HCT116 (cell line): ENCODE measurements around the gene ZFAND5. TPM values are rescaled to one million over a fixed set of nuclear protein-coding genes. Genes with fewer than 3 reads are reported as not detected.

ENCODE experiments used
- ATAC-seq: fragments of 200-7000 bp; cut with Tn5 transposase; 2 replicates; pipeline ENCODE4 v1.9.1; 2020; ENCODE audit warnings: mild to moderate bottlenecking, moderate library complexity
- BruUV-seq: library from RNA; stranded (reverse); fragments of 400-500 nt; replicated peaks from 2 replicates; lab custom pipeline; 2021; lab: Mats Ljungman, UMichigan
- CTCF ChIA-PET: fragments of 300-600 bp; sonication (Branson Sonifier 250); formaldehyde crosslinking; loops from one replicate; lab custom pipeline; 2021; ENCODE audit warnings: antibody characterized with exemption; lab: Charles Lee
- POLR2A ChIA-PET: fragments of 300-600, 350-600 bp; sonication (Branson Sonifier 250); formaldehyde crosslinking; loops from one replicate; lab custom pipeline; 2021; ENCODE audit warnings: antibody characterized with exemption; lab: Charles Lee
- RAD21 ChIA-PET, 2 experiments: fragments of 300-600 bp; sonication (Branson Sonifier 250); formaldehyde crosslinking; loops; one replicate each; lab custom pipeline; 2023; ENCODE audit warnings: low total read pairs in 2 of 2; ENCODE audit not compliant: uncharacterized antibody in 2 of 2, unreplicated experiment in 2 of 2, low non-redundant PET in 1 of 2; lab: Charles Lee
- DNase-seq: peaks from one replicate; pipeline ENCODE4 v3.0.0-alpha.2; 2010; ENCODE audit warnings: low read depth, low spot score
- H2AFZ ChIP-seq: fragments of 200-600 bp; shearing (Covaris generic), sonication (generic); 2 replicates; pipeline ENCODE4 v1.6.1; 2017; ENCODE audit warnings: low read depth, mixed run types, mixed read lengths, antibody characterized with exemption, low read length; ENCODE audit not compliant: poor library complexity, severe bottlenecking
- H3K27ac ChIP-seq: 2 replicates; pipeline ENCODE4 v1.5.1; 2012; ENCODE audit warnings: low read depth, low read length
- H3K27me3 ChIP-seq: fragments of 200-600 bp; sonication (generic); 2 replicates; pipeline ENCODE4 v1.6.1; 2016; ENCODE audit warnings: mixed run types, low read length, mixed read lengths; ENCODE audit not compliant: insufficient read depth
- H3K36me3 ChIP-seq, 2 experiments: fragments of 200-500 bp in 1 of 2; fragments of 200-600 bp in 1 of 2; sonication (Bioruptor generic) in 1 of 2; sonication (generic) in 1 of 2; 2 replicates each; pipeline versions ENCODE4 v1.5.1 to v1.6.1; 2014 to 2016; ENCODE audit warnings: low read length in 2 of 2, inconsistent platforms in 1 of 2, mixed read lengths in 1 of 2, mixed run types in 1 of 2; ENCODE audit not compliant: insufficient read depth in 2 of 2, control insufficient read depth in 1 of 2
- H3K4me1 ChIP-seq, 2 experiments: fragments of 200-600 bp in 1 of 2; sonication (generic) in 1 of 2; 2 replicates each; pipeline versions ENCODE4 v1.5.1 to v1.6.1; 2012 to 2017; ENCODE audit warnings: low read length in 2 of 2, inconsistent platforms in 1 of 2, mild to moderate bottlenecking in 1 of 2, mixed read lengths in 1 of 2, mixed run types in 1 of 2, moderate library complexity in 1 of 2; ENCODE audit not compliant: insufficient read depth in 2 of 2, control insufficient read depth in 1 of 2
- H3K4me2 ChIP-seq: fragments of 200-600 bp; sonication (generic); 2 replicates; pipeline ENCODE4 v1.6.1; 2017; ENCODE audit warnings: mixed run types, low read length, mixed read lengths
- H3K4me3 ChIP-seq, 2 experiments: fragments of 200-600 bp in 1 of 2; sonication (generic) in 1 of 2; replicated peaks in 1 of 2; 2 replicates each; pipeline ENCODE4 v1.5.1; 2011 to 2016; ENCODE audit warnings: low read length in 2 of 2, control low read depth in 1 of 2, low read depth in 1 of 2, mild to moderate bottlenecking in 1 of 2, mixed read lengths in 1 of 2, mixed run types in 1 of 2
- H3K79me2 ChIP-seq: fragments of 200-600 bp; sonication (generic); 2 replicates; pipeline ENCODE4 v1.6.1; 2017; ENCODE audit warnings: mild to moderate bottlenecking, mixed run types, low read length, moderate library complexity, mixed read lengths; ENCODE audit not compliant: insufficient read depth
- H3K9ac ChIP-seq: fragments of 200-600 bp; sonication (generic); 2 replicates; pipeline ENCODE4 v1.6.1; 2016; ENCODE audit warnings: low read length, mixed read lengths
- H3K9me2 ChIP-seq: fragments of 200-600 bp; sonication (generic), shearing (Covaris generic); 2 replicates; pipeline ENCODE4 v1.6.1; 2017; ENCODE audit warnings: mixed run types, mild to moderate bottlenecking, moderate library complexity; ENCODE audit not compliant: insufficient read depth
- H3K9me3 ChIP-seq, 2 experiments: fragments of 200-500 bp in 1 of 2; fragments of 200-600 bp in 1 of 2; sonication (Bioruptor generic) in 1 of 2; sonication (generic) in 1 of 2; 2 replicates each; pipeline ENCODE4 v1.6.1; 2014 to 2017; ENCODE audit warnings: low read length in 2 of 2, mixed read lengths in 2 of 2, inconsistent platforms in 1 of 2, low read depth in 1 of 2, mild to moderate bottlenecking in 1 of 2, mixed run types in 1 of 2, moderate library complexity in 1 of 2; ENCODE audit not compliant: control insufficient read depth in 1 of 2, insufficient read depth in 1 of 2
- H4K20me1 ChIP-seq: fragments of 200-600 bp; sonication (generic), shearing (Covaris generic); 2 replicates; pipeline ENCODE4 v1.6.1; 2017; ENCODE audit warnings: mixed run types, mild to moderate bottlenecking, moderate library complexity; ENCODE audit not compliant: insufficient read depth
- CBX3 ChIP-seq: IDR thresholded peaks from 2 replicates; pipeline ENCODE4 v1.6.1; 2012; ENCODE audit warnings: low read depth
- EGR1 ChIP-seq: IDR thresholded peaks from 2 replicates; pipeline ENCODE4 v1.6.1; 2012; ENCODE audit warnings: low read depth
- EZH2 ChIP-seq: fragments of 200-600 bp; sonication (generic); IDR thresholded peaks from 2 replicates; pipeline ENCODE4 v1.6.1; 2017; ENCODE audit warnings: antibody characterized with exemption, mixed run types
- JUND ChIP-seq: IDR thresholded peaks from 2 replicates; pipeline ENCODE4 v1.6.1; 2012
- POLR2AphosphoS5 ChIP-seq: IDR thresholded peaks from 2 replicates; pipeline ENCODE4 v1.6.1; 2011; ENCODE audit warnings: mild to moderate bottlenecking, low read depth, low read length, moderate library complexity
- RAD21 ChIP-seq: IDR thresholded peaks from 2 replicates; pipeline ENCODE4 v1.6.1; 2012; ENCODE audit warnings: low read depth, mild to moderate bottlenecking
- SIN3A ChIP-seq: IDR thresholded peaks from 2 replicates; pipeline ENCODE4 v1.6.1; 2012; ENCODE audit warnings: low read depth
- SP1 ChIP-seq: IDR thresholded peaks from 2 replicates; pipeline ENCODE4 v1.6.1; 2012; ENCODE audit warnings: low read depth
- SRF ChIP-seq: IDR thresholded peaks from 2 replicates; pipeline ENCODE4 v1.6.1; 2012; ENCODE audit warnings: low read depth
- ZNF274 ChIP-seq: fragments of 200-500 bp; sonication (Bioruptor generic); IDR thresholded peaks from 2 replicates; pipeline ENCODE4 v1.6.1; 2014; ENCODE audit warnings: mild to moderate bottlenecking, low read depth, low read length, inconsistent platforms
- intact Hi-C: fragments of 100-400 bp; cut with micrococcal nuclease; formaldehyde crosslinking; loops from 2 replicates; pipeline ENCODE4 v1.10.0; 2022
- total RNA-seq: library from RNA; stranded (reverse); gene quantifications from one replicate; pipeline ENCODE4 v1.2.1, GENCODE V29; 2021; ENCODE audit not compliant: unreplicated experiment
- TF ChIP-seq, protein P1 (sequence below): IDR thresholded peaks from 2 replicates; pipeline ENCODE4 v1.6.1; 2012
- TF ChIP-seq, protein P2 (sequence below): IDR thresholded peaks from 2 replicates; pipeline ENCODE4 v1.6.1; 2012; ENCODE audit warnings: low read depth
- TF ChIP-seq, protein P3 (sequence below): IDR thresholded peaks from 2 replicates; pipeline ENCODE4 v1.6.1; 2011; ENCODE audit warnings: mild to moderate bottlenecking, low read length, moderate library complexity; ENCODE audit not compliant: insufficient replicate concordance; ENCODE audit errors: extremely low read depth

The ZFAND5 gene
- total RNA-seq, 1 experiment from 2014 or later = 128 TPM

DNA sequence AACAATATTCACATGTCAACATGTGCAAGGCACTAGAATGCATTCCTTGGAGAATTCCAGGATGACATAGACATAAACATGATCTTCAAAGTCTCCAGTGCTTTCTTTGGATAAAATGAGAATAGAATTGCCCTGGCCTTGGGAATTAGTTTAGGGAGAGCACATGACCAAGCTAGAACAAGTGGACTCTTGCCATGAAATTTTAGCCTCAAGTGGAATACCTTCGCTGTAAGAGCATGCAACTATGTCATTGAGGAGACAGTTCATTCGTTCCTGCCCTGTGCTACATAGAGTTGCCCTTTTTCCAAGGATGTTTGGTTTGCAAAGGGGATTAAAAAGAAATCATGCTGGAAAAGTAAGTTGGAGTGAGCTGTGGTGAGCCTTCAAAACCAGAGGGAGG lies 42.7 kb downstream of the ZFAND5 start:
- Histone ChIP-seq H3K4me2 (no peak overlapping the region), H4K20me1 (no peaks in the 10 kb centered on the region), H3K27ac (no peak overlapping the region), H2AFZ (no peak overlapping the region), H3K79me2 (no peaks in the 10 kb centered on the region), H3K9ac (no peak overlapping the region), H3K36me3 (no peaks in the 10 kb centered on the region), H3K4me1 (no peaks in the 10 kb centered on the region), H3K9me3 (no peaks in the 10 kb centered on the region), H3K27me3 (no peaks in the 10 kb centered on the region), H3K4me3 (no peak overlapping the region), H3K9me2 (no peaks in the 10 kb centered on the region)
- DNase-seq (no peak), ATAC-seq (no peak)
- BruUV-seq = no TSS peak
- POLR2A ChIA-PET = interaction anchor here (1.2 kb wide), 1 partner anchor 17 kb away, joined by 3 read pairs; no protein-coding TSS in a partner anchor
- intact Hi-C loops = no loop called here
- TF ChIP-seq RAD21 = no peak
- RAD21 ChIA-PET = no interaction called here
- CTCF ChIA-PET = no interaction called here

DNA sequence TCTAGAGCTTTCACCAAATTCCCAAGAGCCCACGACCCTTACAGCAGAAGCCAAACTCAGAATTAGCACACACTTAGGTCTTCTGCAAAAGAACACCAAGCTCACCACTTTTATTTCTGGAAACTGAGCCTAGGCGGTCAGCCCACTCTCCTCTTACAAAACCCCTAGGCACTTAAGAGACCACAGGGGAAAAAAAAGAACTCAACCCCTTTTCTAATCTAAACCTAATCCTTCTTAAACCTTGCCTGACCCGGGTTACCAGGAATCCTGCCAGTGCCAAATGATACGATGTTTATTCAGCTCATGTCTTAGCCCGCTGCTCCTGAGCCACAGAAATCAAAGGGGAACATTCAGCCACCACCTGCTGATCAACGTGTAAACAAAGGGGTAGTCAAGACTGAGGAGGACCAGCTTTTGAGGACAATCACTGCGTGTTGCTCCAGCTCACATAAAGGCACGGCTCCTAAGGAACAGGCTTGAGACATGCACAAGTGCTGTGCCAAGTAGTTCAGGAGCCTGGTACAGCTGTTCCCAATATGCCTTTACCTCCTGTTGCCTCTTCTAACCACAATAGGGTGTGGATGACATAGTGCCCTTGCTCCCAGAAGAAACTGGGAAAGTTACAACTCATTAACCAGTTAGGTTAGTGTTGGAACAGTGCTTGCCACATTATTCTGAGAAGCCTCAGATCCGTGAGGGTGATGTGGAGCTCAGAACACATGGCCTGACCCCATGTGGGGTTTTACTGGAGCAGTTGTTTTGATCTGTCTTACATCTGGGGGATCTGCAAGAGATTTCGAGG lies 49.3 kb downstream of the ZFAND5 start:
- H3K79me2 ChIP-seq = no peaks in the 10 kb centered on the region
- no TSS peak for BruUV-seq
- ATAC-seq (peak; percentile 81), DNase-seq (no peak)
- H3K9me3 ChIP-seq = no peaks in the 10 kb centered on the region
- no peaks in the 10 kb centered on the region for H3K36me3 ChIP-seq
- ChIA-PET CTCF (interaction anchor here (0.8 to 1.3 kb wide), 3 partner anchors 10 to 36 kb away, joined by 3 to 5 read pairs (median 4); no protein-coding TSS in a partner anchor), RAD21 (no interaction called here), POLR2A (interaction anchor here (0.7 to 3.5 kb wide), 5 partner anchors 9 to 49 kb away, joined by 3 to 15 read pairs (median 5); partner anchors contain the start of gene ZFAND5)
- H3K27me3 ChIP-seq = no peaks in the 10 kb centered on the region
- H3K4me3 ChIP-seq = peak overlapping the region; percentile 2 to 19; a peak in 3 of 4 replicates
- intact Hi-C loops = no loop called here
- peaks cover 31 to 34% of the 10 kb centered on the region in 2 experiments for H3K4me1 ChIP-seq
- H2AFZ ChIP-seq = peak overlapping the region; percentile 86
- H3K9ac ChIP-seq = peak overlapping the region; percentile 38
- no peaks in the 10 kb centered on the region for H4K20me1 ChIP-seq
- H3K9me2 ChIP-seq = no peaks in the 10 kb centered on the region; the same call in 1 of the 2 replicates
- H3K4me2 ChIP-seq = peak overlapping the region; percentile 69
- peak overlapping the region; percentile 36 for H3K27ac ChIP-seq
- no peak; the same call in 1 of the 2 replicates for TF ChIP-seq SIN3A
- TF ChIP-seq POLR2AphosphoS5 = no peak
- no peak for TF ChIP-seq ZNF274
- TF ChIP-seq SP1 = peak; percentile 58
- no peak for TF ChIP-seq SRF
- TF ChIP-seq CBX3 = peak; percentile 42; the same call in 1 of the 2 replicates
- TF ChIP-seq, protein P1, sequence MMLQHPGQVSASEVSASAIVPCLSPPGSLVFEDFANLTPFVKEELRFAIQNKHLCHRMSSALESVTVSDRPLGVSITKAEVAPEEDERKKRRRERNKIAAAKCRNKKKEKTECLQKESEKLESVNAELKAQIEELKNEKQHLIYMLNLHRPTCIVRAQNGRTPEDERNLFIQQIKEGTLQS = no peak
- TF ChIP-seq EZH2 = no peak
- TF ChIP-seq, protein P2, sequence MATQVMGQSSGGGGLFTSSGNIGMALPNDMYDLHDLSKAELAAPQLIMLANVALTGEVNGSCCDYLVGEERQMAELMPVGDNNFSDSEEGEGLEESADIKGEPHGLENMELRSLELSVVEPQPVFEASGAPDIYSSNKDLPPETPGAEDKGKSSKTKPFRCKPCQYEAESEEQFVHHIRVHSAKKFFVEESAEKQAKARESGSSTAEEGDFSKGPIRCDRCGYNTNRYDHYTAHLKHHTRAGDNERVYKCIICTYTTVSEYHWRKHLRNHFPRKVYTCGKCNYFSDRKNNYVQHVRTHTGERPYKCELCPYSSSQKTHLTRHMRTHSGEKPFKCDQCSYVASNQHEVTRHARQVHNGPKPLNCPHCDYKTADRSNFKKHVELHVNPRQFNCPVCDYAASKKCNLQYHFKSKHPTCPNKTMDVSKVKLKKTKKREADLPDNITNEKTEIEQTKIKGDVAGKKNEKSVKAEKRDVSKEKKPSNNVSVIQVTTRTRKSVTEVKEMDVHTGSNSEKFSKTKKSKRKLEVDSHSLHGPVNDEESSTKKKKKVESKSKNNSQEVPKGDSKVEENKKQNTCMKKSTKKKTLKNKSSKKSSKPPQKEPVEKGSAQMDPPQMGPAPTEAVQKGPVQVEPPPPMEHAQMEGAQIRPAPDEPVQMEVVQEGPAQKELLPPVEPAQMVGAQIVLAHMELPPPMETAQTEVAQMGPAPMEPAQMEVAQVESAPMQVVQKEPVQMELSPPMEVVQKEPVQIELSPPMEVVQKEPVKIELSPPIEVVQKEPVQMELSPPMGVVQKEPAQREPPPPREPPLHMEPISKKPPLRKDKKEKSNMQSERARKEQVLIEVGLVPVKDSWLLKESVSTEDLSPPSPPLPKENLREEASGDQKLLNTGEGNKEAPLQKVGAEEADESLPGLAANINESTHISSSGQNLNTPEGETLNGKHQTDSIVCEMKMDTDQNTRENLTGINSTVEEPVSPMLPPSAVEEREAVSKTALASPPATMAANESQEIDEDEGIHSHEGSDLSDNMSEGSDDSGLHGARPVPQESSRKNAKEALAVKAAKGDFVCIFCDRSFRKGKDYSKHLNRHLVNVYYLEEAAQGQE = no peak
- no peak for TF ChIP-seq EGR1
- TF ChIP-seq, protein P3, sequence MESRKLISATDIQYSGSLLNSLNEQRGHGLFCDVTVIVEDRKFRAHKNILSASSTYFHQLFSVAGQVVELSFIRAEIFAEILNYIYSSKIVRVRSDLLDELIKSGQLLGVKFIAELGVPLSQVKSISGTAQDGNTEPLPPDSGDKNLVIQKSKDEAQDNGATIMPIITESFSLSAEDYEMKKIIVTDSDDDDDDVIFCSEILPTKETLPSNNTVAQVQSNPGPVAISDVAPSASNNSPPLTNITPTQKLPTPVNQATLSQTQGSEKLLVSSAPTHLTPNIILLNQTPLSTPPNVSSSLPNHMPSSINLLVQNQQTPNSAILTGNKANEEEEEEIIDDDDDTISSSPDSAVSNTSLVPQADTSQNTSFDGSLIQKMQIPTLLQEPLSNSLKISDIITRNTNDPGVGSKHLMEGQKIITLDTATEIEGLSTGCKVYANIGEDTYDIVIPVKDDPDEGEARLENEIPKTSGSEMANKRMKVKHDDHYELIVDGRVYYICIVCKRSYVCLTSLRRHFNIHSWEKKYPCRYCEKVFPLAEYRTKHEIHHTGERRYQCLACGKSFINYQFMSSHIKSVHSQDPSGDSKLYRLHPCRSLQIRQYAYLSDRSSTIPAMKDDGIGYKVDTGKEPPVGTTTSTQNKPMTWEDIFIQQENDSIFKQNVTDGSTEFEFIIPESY = no peak
- peak; percentile 27; the same call in 1 of the 2 replicates for TF ChIP-seq JUND
